ENCODE measurements around the gene KNCN.

The KNCN gene

DNA sequence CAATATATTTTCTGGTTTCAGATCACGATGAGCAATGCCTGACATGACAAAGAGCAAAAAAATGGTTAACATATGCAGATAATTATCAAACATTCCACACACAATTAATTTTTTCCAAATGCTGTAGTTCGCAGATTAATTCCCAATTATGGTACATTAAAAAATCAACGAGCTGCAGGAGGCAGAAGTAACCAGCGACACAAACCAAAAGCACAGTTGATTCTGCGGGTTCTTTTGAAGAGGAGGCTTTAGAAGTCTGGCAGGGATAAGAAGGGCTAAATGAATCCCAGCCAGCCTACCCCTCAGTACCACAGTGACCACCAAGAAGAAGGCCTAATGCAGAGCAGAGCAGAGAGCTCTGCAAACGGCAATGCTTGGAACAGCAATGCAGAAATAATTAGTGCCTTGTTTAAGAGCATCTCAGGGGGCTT lies 17.0 kb upstream of the KNCN start:
- DNase-seq = no peak

DNA sequence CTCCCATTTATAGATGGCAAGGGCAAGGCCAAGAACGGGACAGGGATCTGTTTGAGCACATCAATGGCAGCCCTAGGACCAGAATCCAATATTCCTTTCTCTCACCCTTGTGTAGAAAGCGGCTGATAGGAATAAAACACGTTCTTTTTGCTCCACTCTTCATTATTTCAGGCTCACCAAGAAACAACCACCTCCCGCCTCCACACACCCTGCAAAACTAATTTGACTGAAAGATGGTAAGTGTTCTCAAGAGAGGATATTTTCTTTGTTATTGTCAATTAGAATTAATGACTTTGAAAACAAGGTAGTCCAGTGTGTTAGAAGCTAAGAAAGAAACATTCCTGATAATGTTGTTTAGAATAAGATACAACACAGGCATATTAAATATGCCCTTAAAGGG lies 11.9 kb upstream of the KNCN start:
- DNase-seq = no peak

DNA sequence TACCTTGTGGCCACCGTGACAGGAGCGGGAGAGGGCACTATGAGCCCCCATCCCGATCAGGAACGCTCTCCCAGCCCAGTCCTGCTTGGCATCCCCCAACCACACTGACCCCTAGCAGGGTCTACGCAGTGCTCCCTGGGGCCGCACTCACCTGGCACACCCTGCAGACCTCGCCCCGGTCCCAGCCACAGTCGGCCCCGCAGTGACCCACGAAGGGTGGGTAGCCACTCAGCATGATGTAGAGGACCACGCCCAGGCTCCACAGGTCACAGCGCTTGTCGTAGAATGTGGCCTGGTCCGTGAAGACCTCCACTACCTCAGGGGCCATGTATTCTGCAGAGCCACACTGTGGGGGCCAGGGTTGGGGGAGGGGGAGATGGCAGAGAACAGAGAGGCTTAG lies 11.1 kb upstream of the KNCN start:
- no peak for DNase-seq

DNA sequence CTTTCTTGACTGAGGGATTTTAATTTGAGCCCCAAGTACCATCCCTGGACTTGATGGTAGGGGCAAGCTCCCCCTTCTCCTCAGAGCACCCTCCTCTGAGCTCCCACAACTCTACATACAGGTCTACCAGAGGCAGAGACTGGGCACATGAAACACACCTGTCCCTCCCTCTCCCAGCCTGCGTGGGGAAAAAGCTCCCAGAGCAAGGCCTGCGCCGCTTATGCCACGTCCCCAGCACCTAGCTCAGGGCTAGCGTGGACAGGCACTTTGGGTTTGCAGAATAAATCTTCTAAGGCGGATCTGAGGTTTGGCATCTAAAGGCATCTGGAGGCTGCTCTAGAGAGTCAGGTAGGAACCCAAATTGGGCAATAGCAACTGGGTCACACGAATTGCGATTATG lies 7.5 kb upstream of the KNCN start:
- DNase-seq = no peak

DNA sequence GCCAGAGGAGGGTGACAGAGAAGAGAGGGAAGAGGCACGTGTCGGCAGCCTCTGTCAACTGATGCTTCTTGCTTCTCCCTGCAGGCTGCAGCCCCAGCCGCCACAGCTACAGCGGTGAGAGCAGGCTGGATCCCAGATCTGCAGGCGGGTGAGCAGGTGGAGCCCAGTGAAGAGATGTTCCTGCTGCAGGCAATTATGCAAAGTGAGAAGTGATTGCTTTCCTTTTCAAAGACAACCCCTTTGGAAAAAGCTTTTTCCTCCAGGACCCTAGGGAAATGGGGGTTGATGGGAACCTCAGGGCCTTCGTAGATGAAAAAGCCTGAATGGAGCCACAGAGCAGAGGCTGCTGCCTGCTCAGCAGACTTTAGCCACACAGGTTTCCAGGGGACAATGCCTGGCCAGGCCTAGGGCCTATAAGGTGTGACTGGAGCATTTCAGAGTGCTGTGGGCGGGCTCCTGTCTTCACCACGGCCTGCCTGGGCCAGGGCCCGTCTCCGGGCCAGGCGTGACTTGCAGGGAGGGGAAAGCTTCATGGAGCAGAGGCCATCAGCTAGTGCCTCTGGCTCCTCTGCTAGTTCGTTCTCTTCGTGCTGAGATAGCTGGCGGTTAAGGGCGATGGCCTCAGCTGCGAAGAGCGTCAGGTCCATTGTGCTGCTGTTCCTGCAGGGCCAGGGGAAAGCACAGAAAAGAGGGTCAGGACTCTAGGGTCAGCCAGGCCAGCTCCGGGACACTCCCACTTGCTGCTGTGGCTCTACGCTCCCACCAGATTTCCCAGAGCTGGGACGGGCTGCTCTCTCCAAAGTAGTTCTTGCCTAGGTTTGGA lies 6.9 kb upstream of the KNCN start:
- no peak for DNase-seq

DNA sequence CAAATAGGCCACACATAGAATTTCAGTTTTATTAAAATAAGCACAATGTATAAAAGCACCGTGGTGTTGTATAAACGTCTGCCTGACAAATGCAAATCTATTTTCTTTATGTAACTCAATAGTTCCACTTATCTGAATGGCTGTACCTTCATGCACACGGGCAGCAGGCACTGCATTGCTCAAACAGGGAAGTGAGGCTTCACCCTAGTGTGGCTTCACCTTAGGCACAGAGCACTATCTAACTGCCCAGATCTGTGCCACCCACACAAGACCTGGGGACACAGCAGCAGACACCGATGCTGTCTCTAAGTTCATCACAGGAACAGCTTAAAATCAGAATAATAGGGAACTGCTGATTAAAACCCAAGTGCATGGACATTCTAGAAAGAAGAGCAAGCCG lies 6.0 kb upstream of the KNCN start:
- no peak for DNase-seq

DNA sequence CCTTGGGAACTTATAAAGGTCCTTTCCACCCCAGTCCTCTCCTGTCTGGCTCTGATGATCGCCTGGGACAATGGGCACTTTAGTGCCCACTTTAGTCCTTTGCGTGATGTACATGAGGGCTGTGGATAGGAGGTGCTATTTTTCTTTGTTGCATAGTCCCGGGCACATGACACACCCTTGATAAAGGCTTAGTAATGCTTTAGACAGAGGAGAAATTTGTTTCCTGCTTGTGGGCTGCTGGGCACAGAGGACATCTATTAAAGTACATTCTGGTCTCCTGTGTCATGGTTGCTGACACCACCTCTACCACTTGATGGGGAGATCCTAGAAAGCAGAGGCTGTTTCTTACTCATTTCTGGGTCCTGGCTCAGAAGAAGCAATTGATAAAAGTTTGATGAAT lies 5.4 kb upstream of the KNCN start:
- no peak for DNase-seq

DNA sequence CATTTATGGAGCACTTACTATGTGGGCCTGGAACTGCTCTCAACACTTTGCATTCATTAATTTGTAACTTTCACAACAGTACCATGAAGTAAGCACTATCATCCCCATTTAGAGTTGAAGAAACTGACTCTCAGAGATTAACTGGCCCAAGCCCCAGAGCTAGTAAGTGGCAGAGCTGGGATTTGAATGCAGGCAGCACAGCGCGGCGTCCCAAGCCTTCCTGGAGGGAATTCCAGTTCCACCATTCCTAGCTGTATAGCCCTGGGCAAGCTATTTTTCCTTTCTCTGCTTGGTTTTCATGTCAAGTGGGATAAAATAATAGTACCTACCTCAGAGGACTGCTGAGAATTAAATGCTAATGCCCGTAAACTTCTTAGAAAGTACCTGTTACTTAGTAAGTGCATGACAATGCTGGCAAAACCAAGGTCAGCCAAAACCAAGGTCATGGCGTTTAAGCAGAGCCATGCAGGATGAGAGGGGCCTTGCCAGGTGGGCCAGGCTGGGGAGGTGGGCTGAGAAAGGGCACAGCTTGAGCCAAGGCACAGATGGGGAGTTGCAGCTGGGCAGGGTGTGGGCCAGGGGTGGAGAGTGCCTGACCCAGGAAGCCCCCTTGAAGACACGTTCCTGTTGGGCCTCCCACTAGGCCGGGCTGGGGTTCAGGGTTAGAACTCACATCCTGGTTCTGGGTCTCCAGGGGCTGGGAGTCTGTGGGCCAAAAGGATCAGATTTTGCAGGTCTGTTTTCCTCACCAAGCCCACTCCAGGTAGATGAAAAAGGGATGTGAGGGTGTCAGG lies 4.6 kb upstream of the KNCN start:
- DNase-seq = no peak

DNA sequence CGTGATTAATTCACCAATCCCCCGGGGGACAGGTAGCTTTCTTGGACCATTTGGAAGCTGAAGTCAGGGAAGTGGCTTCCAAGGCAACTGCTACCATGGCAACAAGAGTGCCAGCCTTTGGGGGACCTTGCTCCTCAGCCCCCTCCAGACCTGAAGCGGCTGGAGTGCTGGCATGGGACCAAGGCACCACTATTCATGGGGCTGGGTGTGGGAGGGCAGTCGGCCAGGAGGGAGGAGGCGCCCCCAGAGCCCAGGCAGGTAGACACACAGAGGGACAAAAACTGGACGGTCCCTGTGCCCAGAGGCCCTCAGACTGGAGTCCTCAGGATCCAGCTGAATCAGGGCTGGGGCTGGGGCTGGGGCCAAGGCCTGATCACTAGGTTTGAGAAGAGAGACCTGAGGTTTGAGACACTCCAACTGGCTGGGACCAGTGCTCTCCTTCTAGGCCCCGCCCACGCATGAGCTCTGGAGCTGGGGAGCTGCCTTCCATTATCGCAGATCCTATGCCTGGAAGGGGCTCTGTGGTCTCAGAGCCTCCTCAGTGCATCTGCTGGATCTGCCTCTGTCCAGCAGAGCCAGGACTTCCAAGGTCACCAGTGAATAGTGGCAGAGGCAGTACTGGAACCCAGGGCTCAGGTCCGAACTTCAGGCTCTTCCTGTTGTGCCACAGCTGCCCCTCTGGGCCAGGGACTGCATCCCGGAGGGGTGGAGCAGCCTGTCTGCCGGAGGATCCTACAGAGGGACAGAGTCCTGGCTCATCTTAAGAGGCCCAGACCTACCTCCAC lies 3.3 kb upstream of the KNCN start:
- DNase-seq = no peak

DNA sequence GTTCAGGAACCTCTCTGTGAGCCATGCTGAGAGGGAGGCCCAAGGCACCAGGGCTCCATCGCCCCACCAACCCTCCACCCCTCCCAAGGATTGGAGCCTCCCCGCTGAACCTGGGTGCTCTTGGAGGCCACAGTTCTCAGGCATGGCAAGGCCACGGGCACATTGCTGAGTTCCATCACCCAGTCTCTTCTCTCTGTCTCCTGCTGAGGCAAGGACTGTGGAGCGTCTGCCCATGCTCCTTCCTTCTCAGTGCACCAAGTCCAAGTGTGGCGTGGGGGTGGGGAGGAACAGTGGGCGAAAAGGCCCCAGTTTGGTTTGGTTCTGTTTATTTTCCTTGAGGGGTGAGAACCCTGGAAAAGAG lies 2.8 kb upstream of the KNCN start:
- no peak for DNase-seq

DNA sequence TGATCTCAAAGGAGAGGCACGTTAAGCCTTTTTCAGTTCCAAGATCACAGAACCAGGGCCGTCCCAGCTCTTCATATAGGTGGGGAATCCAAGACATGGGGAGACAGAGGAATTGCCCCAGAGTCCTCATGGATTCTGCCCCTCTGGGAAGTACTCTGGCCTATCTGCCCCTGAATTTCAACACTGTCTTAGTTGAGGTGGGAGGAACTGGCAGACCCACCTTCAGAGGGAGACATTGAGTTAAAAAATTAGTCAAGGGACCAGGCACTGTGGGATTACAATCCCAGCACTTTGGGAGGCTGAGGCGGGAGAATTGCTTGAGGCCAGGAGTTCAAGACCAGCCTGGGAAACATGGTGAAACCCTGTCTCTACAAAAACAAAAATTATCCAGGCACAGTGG lies 2.1 kb upstream of the KNCN start:
- no peak for DNase-seq

DNA sequence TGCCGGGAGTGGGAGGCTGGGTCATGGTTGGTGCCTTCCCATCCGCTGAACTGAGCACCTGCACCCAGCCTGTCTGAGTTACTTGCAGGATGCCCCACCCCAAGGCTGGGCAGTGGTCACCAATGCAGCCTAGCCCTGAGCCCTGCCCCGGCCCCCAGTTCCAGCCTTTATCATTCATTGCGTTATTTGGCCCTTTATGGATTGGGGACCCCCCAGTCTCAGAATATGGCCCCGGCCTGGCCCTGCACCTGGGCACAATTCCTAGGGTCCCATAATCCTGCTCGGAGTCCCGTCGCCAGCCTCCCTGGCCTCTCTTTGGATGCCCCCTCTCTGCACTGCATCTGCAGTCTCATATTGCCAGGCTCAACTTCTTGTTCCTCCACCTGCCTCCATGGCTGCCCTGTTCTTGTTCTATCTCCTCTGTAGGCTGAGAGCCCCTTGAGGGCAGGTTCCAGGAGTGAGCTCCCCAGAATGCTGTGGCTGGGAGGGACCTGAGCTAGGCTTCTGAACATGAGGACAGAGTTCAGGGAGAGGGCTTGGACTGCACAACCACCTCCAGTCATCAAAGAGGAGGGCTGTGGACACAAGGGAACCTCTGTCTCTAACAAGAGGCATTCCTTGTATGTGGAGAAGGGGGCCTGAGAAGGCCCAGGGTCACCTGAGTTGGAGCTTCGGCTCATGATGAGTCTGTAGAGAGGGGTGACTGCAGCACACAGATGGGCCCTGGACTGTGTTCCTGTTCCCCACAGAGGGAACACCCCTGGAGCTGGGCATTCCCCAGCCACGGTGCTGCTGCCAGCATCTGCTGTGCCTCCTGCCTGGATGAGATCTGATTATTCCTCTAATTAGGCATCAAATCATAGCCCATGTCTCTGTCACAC lies 1.1 kb upstream of the KNCN start:
- no peak for DNase-seq

DNA sequence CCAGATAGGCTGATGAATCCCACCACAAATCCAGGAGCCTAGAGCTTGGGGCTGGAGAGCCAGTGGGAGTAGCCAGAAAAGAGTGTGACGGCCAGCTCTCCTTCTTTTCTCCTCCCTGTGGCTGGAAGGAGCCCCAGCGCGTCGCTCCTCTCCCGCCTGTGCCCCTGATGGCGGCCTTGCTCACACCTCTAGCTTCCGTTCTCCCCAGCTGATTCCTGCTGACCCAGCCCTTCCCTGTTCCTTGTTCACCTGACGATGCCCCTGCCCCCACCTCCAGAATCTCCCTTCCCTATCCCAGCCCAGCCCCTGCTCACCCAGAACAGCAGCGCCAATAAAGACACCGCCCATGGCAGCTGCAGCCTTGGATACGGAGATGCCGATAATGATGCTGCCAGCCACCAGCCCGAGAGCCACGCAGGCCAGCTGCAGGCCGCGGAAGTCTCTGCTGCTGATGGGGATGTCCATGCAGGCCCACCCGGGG lies 656 bp downstream of the KNCN start:
- no peak for DNase-seq

DNA sequence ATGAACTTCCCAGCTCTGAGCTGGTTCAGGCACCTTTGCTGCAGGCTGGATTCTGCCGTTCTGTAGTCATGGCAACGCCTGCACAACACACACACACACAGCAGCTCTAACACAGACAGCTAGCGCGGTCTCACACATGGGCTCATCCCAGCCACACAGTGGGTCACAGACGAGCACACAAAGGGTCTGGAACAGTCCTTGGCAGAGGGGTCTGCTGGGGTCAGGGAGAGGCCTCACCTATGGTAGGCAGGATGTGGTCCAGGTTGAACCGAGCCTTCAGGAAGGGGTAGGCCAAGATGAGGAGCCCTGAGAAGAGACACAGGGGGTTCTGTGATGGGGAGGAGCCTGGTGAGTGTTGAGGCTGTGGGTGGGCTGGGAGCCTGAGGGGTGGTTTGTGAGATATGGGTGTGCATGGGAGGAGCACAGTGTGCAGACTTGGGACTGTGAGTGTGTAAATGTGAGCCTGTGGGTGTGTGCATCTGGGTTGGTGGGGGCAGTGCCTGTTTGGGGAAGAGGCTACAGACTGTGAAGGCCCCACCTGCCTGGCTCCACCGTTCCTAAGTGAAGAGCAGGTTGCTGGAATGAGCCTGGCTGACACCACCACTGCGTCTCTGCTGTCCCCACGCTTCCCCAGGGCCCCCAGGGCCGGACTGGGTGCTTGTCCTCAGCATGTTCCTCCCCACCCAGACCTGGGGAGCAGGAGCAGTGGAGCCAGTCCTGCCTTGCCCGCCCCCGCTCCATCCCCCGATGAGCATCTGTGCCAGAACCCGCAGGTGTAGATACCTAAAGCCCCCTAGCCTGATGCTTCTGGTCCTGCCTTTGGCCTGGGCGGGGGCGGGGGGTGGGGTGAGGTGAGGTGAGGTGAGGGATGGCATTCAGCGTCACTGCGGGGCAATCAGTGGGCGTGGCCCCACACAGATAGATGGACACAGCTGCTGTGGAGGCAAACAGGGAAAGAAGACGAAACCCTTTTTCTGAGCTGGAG lies 1.5 kb downstream of the KNCN start:
- DNase-seq = peak; percentile 61

DNA sequence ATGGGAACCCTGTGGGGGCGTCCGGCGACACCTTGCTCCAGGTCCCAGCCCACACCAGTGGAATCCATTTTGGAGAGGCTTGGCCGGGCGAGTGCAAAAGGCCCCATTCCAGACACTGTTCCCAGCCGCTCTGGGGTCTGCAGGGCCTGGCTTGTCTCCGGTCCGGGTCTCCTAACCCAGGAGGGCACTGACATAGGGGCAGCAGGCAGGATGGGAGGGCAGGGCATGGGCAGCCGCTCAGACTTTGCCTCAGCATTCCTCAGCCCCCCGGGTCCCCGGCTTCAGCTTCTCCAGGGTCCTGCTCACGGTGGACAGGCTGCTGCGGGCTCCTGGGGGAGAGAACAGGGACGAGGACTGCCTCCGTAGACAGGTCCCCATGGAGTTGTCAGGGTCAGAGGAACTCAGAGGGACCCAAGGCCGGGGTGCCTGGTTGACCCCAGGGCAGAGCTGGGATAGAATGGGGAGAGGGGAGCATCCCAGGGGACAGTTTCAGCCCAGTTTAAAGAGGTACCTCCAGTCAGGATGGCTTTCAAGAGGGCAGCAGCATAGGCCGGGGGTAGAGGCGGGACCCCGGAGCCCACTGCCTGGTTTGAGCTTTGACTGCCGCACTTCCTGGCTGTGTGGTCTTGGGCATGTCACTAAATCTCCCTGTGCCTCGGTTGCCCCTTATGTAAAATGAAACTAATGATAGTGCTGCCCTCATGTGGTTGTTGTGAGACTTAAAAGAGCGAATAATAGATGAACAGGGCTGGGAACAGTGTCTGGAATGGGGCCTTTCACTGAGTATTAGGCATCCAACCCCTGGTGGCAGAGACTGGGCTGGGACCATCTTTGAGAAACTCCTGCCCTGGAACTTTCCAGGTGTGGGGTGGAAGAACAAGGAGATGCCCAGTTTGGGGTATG lies 3.7 kb downstream of the KNCN start:
- no peak for DNase-seq

DNA sequence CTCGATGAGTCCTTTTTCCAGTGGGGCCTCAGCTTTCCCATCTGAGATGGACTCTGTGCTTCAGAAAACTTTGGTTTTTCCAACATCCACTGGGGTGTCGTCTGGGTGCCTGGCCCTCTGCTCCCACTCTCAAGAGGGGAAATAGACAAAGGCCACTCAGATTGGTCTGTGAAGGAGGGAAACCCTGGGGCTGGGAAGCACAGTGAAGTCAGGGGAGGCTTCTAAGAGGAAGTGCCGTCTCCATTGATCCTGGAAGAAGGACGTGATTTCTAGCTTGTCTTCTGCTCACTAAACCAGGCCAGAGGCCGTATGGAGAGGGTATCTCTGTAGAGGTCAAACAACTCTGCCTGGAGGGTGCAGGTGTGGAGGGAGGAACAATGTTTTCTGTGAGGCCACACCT lies 5.2 kb downstream of the KNCN start:
- no peak for DNase-seq

DNA sequence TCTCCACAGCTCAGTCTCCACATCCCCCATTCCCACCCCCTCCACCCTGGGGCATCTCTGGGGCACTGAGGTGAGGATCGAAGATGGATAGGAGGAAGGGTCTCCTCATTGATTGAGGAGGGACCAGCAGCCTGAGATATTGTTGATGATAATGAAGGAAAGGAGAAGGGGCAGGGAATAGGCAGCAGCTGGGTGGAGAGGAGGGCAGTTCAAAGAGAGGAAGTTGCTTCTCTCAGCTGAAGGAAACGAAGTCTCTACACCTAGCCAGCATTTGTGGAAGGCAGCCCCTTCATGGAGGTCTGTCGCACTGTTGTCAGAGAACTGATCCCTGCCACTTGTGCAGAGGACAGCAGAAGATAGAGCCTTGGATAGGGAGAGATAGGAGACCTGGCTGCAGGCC lies 5.7 kb downstream of the KNCN start:
- no peak for DNase-seq

DNA sequence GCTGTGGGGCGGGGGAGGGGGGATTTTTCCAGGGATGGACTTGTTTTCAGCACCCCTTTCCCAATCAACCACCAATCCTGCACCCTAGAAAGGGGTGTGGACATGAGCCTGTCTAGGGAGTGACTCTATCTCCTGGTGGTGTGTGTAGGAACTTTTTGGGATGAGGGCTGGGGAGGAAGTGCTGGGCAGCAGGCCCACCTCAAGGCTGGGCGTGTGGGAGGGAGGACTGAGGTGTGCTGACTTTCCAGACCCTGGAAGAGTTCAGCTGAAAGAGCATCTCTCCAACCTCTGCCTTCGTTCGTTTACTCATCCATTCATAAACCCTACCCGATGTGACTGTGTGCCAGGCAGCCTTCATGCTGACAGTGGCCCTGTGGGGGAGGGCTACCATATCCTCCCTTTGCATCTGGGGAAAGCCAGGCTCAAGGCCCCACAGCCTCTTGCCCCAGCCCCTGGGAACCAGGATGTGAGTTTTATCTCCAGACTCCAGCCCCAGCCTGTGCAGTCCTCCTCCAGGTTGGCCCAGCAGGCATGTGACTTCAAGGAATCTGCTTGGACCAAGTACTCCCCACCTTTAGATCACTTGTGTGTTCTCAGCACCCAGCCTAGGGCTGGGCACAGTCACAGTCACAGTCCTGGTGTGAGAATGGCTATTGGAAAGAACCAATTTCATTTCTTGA lies 6.7 kb downstream of the KNCN start:
- no peak for DNase-seq

DNA sequence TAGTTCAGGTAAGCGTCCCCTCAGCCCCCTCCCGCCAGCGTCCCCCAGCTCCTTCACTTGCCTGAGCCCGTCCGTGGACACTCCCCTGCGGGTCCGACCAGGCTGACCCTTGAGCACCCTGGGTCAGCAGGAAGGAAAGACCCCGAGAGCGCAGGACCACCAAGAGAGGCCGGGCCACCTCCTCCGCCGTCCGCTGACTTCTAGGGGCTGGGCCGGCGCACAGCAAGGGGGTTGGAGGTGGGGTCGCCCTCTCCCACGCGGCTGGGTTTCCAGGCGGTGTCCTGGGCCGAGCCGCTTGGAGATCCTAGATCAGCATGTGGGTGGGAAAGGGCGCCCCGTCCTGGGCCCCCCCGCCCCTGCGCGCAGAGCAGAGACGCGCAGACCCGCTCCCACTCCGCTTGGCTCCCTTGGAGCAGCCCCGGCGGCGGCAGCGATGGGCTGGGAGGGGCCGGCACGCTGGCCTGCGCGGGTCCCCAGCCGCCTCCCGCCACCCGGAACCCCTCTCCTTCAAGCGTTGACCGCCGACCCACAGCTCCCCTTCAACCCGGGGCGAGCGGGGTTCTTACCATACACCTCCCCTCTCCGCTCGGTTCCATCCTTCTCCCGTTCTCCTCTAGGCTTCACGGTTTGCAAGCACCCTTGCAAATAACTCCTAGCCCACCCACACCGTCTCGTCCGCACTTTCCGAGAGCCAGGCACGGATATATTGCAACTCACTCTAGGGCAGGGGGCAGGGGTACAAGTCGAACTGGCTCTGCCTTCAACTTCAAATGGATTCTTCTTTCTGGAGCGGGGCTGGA lies 7.5 kb downstream of the KNCN start:
- DNase-seq = no peak

Measured in activated gamma-delta T cell treated with Interleukin-2 at 50 U/mL for 16 hours (primary cell).